GM21360 (cell line): Measurements from ENCODE around the gene ZNF737.
"Not testable (repeated sequence)": the region's sequence is repeated elsewhere in the genome, so short reads cannot be mapped to it uniquely, and the experiment has no call there.

ENCODE experiments used
- ATAC-seq: cut with Tn5 transposase; IDR thresholded peaks from one replicate; pipeline ENCODE4 v1.9.1; 2021; ENCODE audit warnings: mild to moderate bottlenecking, moderate library complexity; ENCODE audit not compliant: unreplicated experiment

The ZNF737 gene

GRCh38 chr19:20565321-20566018 lies at the start of gene ZNF737:
ZNF737 (minus strand) TSS chr19:20565781; CDS start chr19:20565640, 141 bp downstream.
- peak; percentile 92 for ATAC-seq

GRCh38 chr19:20614971-20615370 lies 49.4 kb upstream of the ZNF737 start:
- ATAC-seq = not testable (repeated sequence)

GRCh38 chr19:20612711-20613316 lies 47.2 kb upstream of the ZNF737 start:
- no peak for ATAC-seq

GRCh38 chr19:20611866-20612265 lies 46.3 kb upstream of the ZNF737 start:
- no peak for ATAC-seq

GRCh38 chr19:20607943-20608342 lies 42.4 kb upstream of the ZNF737 start:
- no peak for ATAC-seq

GRCh38 chr19:20558571-20558970 lies 7.0 kb downstream of the ZNF737 start:
- ATAC-seq = no peak

- no peak for ATAC-seq
Measured at GRCh38 chr19:20558011-20558410, 7.6 kb downstream of the ZNF737 start.

- ATAC-seq = not testable (repeated sequence)
Measured at GRCh38 chr19:20544667-20545333, 20.8 kb downstream of the ZNF737 start.

DNA sequence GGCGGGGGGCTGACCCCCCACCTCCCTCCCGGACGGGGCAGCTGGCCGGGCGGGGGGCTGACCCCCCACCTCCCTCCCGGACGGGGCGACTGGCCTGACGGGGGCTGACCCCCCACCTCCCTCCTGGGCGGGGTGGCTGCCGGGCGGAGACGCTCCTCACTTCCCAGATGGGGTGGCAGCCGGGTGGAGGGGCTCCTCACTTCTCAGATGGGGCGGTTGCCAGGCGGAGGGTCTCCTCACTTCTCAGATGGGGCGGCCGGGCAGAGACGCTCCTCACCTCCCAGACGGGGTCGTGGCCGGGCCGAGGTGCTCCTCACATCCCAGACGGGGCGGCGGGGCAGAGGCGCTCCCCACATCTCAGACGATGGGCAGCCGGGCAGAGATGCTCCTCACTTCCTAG lies 35.3 kb downstream of the ZNF737 start:
- not testable (repeated sequence) for ATAC-seq

- no peak for ATAC-seq
Measured at GRCh38 chr19:20513189-20513904, 52.2 kb downstream of the ZNF737 start.

GRCh38 chr19:20503476-20503875 lies 62.1 kb downstream of the ZNF737 start:
- ATAC-seq = no peak
